Natural killer cell (primary cell): ENCODE data around the gene NDUFB8. TPM values are rescaled to one million over a fixed set of nuclear protein-coding genes. Genes with fewer than 3 reads are reported as not detected.

Experiments used
- ATAC-seq, 3 donors: fragments of 150-1000 bp in 2 of 3; fragments of 200-7000 bp in 1 of 3; cut with Tn5 transposase; 1 replicate in 1 of 3; 2 replicates in 2 of 3; pipeline ENCODE4 v1.10.0; 2021; ENCODE audit warnings: mild to moderate bottlenecking in 2 of 3, moderate library complexity in 2 of 3
- DNase-seq, 2 donors: peaks; one replicate each; pipeline versions ENCODE4 v3.0.0 to v3.0.0-alpha.2; 2013 to 2021; ENCODE audit warnings: mixed read lengths in 1 of 2
- H3K27ac ChIP-seq: one replicate; pipeline ENCODE4 v1.5.1; 2013; ENCODE audit warnings: mild to moderate bottlenecking, low read length
- H3K27me3 ChIP-seq: one replicate; pipeline ENCODE4 v1.6.1; 2013; ENCODE audit warnings: low read length; ENCODE audit not compliant: control insufficient read depth, insufficient read depth
- H3K36me3 ChIP-seq: one replicate; pipeline ENCODE4 v1.6.1; 2013; ENCODE audit warnings: low read length; ENCODE audit not compliant: control insufficient read depth, insufficient read depth
- H3K4me1 ChIP-seq: one replicate; pipeline ENCODE4 v1.6.1; 2013; ENCODE audit warnings: low read length; ENCODE audit not compliant: control insufficient read depth, insufficient read depth
- H3K4me3 ChIP-seq: one replicate; pipeline ENCODE4 v1.5.1; 2013; ENCODE audit warnings: low read length
- H3K9me3 ChIP-seq: one replicate; pipeline ENCODE4 v1.6.1; 2013; ENCODE audit warnings: low read length; ENCODE audit not compliant: control insufficient read depth, insufficient read depth
- H3K27ac Mint-ChIP-seq, 2 donors: one replicate each; pipeline ENCODE4 v1.8.0; 2022; ENCODE audit warnings: mild to moderate bottlenecking in 2 of 2, mixed read lengths in 2 of 2, moderate library complexity in 1 of 2
- H3K27me3 Mint-ChIP-seq, 2 donors: one replicate each; pipeline ENCODE4 v1.8.0; 2022; ENCODE audit warnings: low read depth in 2 of 2, mixed read lengths in 2 of 2
- H3K36me3 Mint-ChIP-seq: one replicate; pipeline ENCODE4 v1.8.0; 2022; ENCODE audit warnings: mixed read lengths
- H3K4me1 Mint-ChIP-seq, 2 donors: one replicate each; pipeline ENCODE4 v1.8.0; 2022; ENCODE audit warnings: mixed read lengths in 2 of 2
- H3K4me3 Mint-ChIP-seq: one replicate; pipeline ENCODE4 v1.8.0; 2022; ENCODE audit warnings: mild to moderate bottlenecking, moderate library complexity, mixed read lengths
- H3K9me3 Mint-ChIP-seq, 2 donors: one replicate each; pipeline ENCODE4 v1.8.0; 2022; ENCODE audit warnings: mixed read lengths in 2 of 2
- CTCF ChIP-seq: fragments of 200-600 bp; IDR thresholded peaks from one replicate; pipeline ENCODE4 v1.8.0; 2022; ENCODE audit warnings: antibody characterized with exemption
- WGBS: methylation state at CpG from one replicate; pipeline ENCODE4 v1.1.7; 2013; ENCODE audit warnings: missing lambda C conversion rate; ENCODE audit not compliant: insufficient coverage; 5-methylcytosine and 5-hydroxymethylcytosine counted together
- intact Hi-C: fragments of 100-400 bp; cut with micrococcal nuclease; formaldehyde crosslinking; loops from one replicate; pipeline ENCODE4 v1.14.2; 2022
- total RNA-seq, 4 donors: library from RNA; stranded (reverse); fragments of 120-200 nt in 1 of 4; gene quantifications; one replicate each; pipeline versions ENCODE4 v1.2.3 to v1.2.4, GENCODE V29; 2013 to 2022

Gene NDUFB8
- total RNA-seq, 3 donors from 2014 or later (not counting 1 experiment from before 2014, with no cell fraction given), result 113 to 151 (median 137) TPM

GRCh38 chr10:100506596-100507356 lies 22.9 kb downstream of the NDUFB8 start:
- 93% methylated on average over 4 of the region's 5 CpGs for WGBS

GRCh38 chr10:100505164-100505563 lies 24.5 kb downstream of the NDUFB8 start:
- intact Hi-C loops, result no loop called here
- Histone ChIP-seq H3K36me3 (peaks cover 30% of the 10 kb centered on the region), H3K27me3 (no peaks in the 10 kb centered on the region), H3K9me3 (no peaks in the 10 kb centered on the region), H3K4me1 (peaks cover 18% of the 10 kb centered on the region), H3K4me3 (no peak overlapping the region), H3K27ac (no peak overlapping the region)
- Mint-ChIP-seq H3K27ac (no peak overlapping the region), H3K4me1 (peaks cover 23 to 27% of the 10 kb centered on the region in 2 donors), H3K27me3 (no peaks in the 10 kb centered on the region), H3K4me3 (no peak overlapping the region), H3K36me3 (peaks cover 9% of the 10 kb centered on the region), H3K9me3 (no peaks in the 10 kb centered on the region)
- ATAC-seq (no peak), DNase-seq (no peak)
- no peak for TF ChIP-seq CTCF
- 75% methylated on average over 1 of the region's 2 CpGs for WGBS

More at GRCh38 chr10:100506596-100507356, 22.9 kb downstream of the NDUFB8 start:
- Histone ChIP-seq H3K27ac (no peak overlapping the region), H3K4me1 (peaks cover 31% of the 10 kb centered on the region), H3K9me3 (no peaks in the 10 kb centered on the region), H3K27me3 (no peaks in the 10 kb centered on the region), H3K4me3 (no peak overlapping the region), H3K36me3 (peaks cover 24% of the 10 kb centered on the region)
- Mint-ChIP-seq H3K4me3 (no peak overlapping the region), H3K9me3 (no peaks in the 10 kb centered on the region), H3K4me1 (peaks cover 39 to 43% of the 10 kb centered on the region in 2 donors), H3K27me3 (no peaks in the 10 kb centered on the region), H3K36me3 (peaks cover 3% of the 10 kb centered on the region), H3K27ac (no peak overlapping the region)
- TF ChIP-seq CTCF, result no peak
- intact Hi-C loops, result no loop called here
- no peak for ATAC-seq
- no peak for DNase-seq

GRCh38 chr10:100504096-100504495 lies 25.6 kb downstream of the NDUFB8 start:
- no peak overlapping the region for H3K27ac ChIP-seq
- WGBS, result 94% methylated on average over 5 of the region's 5 CpGs
- DNase-seq, result no peak
- Mint-ChIP-seq H3K4me1 (peaks cover 13 to 18% of the 10 kb centered on the region in 2 donors), H3K36me3 (peaks cover 9% of the 10 kb centered on the region), H3K27ac (no peak overlapping the region), H3K27me3 (no peaks in the 10 kb centered on the region), H3K9me3 (no peaks in the 10 kb centered on the region), H3K4me3 (no peak overlapping the region)
- H3K4me1 ChIP-seq, result peaks cover 9% of the 10 kb centered on the region
- no peak for ATAC-seq
- peaks cover 35% of the 10 kb centered on the region for H3K36me3 ChIP-seq
- H3K27me3 ChIP-seq, result no peaks in the 10 kb centered on the region
- no peak for TF ChIP-seq CTCF
- no peak overlapping the region for H3K4me3 ChIP-seq
- H3K9me3 ChIP-seq, result no peaks in the 10 kb centered on the region
- intact Hi-C loops, result no loop called here
